NCI-H1105 (cell line): Measurements from ENCODE around the gene TEX54.
A peak's percentile ranks its signal among the peaks of the same experiment; 100 is the strongest.
"Not testable (repeated sequence)": the region's sequence is repeated elsewhere in the genome, so short reads cannot be mapped to it uniquely, and the experiment has no call there.

ENCODE experiments used
- DNase-seq: peaks from one replicate; lab custom pipeline; 2025; lab: John Stamatoyannopoulos, UW

Gene TEX54

DNA sequence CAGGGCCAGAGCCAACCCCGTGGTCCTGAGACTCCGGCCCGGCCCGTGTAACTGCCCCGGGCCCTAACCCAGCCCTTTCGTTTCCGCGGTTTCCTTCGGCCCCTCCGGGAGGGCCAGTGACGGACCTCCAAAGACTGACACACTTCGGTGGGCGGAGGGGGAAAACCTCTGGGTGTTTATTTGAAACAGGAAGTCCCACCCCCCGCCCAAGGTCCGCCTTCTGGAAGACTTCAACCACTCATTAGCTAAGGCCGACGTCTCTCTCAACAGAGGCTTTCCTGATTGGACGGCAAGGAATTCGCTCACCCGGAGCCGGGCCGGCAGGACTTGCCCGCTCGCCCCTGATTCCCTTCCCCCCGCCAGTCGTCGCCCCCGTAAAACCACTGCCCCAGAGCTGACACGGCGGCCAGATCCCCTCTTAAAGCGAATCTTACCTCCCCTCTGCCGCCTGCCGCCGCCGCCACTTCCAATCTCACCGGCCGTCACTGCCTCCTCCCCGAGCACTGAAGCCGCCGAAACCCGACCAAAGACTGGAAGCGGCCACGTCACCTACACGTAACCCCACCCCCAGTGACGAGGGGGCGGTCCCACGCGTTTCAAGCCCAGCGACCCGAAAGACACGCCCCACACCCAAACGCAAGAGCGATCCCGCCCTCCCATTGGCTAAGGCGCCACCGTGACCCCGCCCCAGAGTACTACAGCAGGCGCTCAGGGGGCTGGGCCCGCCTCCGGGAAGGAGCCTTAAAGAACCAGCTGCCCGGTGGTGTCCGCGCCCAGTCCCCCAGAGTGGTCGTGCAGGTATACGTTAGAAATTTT lies 913 bp downstream of the TEX54 start, which contains the start of gene STX5:
Gene STX5 (minus strand): TSS at position 532 of the 816 bp plus-strand sequence. CDS start 808 bp downstream, outside the sequence.
- peak; percentile 99 for DNase-seq

DNA sequence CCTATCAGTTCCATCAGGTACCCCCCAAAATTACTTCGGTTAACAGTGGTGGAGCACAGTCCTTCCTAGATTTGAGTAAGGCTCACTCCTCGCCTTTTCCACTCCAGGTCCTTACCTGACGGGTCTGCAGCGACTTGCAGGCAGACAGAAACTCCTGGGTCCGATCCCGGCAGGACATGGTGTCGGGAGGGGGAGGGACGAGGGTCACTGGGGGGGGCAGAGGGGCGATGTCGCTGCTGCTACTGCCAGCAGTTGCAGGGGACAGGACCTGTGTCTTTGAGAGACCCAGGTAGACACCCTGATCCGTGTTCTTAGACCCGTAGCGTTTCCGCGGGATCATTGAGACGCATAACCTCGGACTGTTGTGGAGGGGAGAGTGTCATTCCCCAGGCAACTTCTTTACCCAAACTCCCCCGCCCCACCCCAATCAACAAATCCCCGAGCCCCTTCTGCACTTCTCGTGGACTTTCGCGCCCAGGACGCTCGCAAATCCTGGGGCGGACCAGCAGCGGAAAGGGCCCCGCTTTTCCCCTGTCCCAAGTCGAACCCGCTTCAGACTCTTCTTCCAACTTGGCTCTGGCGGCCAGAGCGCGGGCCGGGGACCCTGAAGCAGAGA lies 1.6 kb downstream of the TEX54 start:
- DNase-seq, result no peak

DNA sequence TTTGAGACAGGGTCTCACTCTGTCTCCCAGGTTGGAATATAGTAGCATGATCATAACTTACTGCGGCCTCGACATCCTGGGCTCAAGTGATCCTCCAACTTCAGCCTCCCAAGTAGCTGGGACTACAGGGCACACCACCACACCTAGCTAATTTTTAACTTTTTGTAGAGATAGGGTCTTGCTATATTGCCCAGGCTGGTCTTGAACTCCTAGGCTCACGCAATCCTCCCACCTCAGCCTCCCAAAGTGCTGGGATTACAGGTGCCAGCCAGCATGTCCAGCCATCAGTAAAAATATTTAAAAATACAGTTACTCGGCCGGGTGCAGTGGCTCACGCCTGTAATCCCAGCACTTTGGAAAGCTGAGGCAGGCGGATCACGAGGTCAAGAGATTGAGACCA lies 4.5 kb downstream of the TEX54 start:
- DNase-seq, result not testable (repeated sequence)

DNA sequence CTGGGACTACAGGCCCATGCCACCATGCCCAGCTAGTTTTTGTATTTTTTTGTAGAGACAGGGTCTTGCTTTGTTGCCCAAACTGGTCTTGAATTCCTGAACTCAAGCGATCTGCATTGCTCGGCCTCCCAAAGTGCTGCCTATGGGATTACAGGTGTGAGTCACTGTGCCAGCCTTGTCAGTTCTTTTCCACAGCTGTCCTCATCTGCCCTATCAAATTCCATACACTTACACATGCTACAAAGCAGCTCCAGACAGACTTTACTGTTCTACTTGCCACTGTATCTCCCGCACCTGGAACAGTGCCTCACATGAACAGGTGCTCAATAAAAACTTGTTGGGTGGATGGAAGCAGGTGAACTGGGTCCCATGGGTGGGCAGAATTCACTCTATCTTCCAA lies 9.0 kb downstream of the TEX54 start:
- no peak for DNase-seq

DNA sequence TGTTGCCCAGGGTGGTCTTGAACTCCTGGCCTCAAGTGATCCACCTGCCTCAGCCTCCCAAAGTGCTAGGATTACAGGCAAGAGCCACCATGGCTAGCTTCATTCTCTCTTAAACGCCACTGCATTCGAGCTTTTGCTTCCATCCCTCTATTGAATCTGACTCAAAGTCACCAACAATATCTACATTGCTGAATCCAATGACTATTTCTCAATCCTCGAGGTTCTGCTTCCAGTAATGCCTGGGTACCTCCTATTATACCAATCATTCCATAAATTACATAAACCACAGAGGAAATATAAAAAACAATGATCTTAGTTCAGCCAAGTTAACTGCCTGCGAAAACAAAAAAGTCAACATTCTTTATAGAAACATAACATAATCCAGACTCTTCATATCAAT lies 15.5 kb downstream of the TEX54 start:
- no peak for DNase-seq

DNA sequence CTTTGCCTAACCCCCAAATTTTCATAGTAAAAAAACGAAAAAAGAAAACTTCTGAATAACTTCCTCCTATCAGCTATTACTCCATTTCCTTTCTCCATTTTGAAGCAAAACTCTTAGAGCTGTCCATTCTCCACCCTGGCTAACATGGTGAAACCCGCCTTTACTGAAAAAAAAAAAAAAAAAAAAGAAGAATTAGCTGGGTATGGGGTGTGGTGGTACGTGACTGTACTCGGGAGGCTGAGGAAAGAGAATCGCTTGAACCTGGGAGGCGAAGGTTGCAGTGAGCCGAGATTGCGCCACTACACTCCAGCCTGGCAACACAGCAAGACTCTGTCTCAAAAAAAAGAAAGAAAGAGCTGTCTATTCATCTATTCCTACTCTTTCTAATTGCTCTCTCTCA lies 16.1 kb downstream of the TEX54 start:
- no peak for DNase-seq

DNA sequence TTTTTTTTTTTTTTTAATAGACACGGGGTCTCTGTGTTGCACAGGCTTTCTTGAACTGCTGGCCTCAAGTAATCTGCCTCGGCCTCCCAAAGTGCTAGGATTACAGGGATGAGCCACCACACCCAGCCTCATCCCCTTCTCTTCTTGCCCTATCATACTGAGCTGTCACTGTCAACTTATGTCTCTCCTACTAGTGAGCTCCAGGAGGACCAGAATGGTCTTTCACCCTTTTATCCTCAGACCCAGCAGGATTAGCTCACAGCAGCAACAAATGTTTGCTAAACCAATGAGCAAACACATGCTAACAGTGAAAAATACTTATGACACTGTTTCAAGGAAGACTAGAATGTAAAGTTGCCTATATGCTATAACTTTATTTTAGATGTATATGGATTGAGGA lies 21.0 kb downstream of the TEX54 start:
- no peak for DNase-seq

DNA sequence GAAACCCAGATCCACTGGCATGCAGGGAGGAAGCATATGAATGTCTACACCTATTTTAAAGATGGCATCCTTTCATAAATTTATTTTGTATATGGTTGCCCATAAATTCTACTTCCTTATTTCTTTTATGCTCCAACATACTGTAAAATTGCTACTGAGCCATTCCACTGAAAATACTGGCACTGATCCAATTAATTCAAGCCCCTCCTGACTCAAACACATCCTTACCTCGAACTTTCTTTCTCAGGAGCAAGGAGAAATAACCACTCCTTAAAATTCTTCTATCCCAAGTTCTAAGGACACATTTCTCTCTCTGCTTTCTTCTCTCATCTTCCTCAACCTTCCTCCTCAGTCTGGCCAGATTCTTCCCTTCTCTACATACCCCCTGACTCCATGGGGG lies 21.9 kb downstream of the TEX54 start:
- no peak for DNase-seq

DNA sequence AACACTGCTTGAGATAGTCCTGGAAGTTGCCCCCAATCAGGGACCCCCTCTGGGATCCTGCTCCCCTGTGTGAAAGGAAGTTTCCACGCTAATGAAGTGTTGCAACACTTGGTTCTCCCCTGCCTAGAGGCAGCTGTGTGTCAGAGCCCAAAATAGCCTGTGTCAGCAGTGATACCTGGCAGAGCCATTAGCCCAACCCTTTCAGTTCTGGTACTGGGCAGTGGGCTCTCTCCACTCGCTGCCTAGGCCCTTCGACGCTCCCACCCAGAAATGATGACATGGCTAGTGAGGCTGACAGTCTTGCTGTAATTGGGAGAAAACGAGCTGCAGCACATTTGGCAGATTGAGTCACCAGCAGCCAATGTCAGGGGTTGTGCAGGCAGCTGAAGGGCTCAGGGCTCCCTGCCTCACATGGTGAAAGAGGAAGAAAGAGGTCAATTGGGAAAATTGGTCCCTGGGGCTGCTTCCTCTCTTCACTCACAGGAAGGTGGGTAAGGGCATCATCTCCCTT lies 26.0 kb downstream of the TEX54 start:
- no peak for DNase-seq

DNA sequence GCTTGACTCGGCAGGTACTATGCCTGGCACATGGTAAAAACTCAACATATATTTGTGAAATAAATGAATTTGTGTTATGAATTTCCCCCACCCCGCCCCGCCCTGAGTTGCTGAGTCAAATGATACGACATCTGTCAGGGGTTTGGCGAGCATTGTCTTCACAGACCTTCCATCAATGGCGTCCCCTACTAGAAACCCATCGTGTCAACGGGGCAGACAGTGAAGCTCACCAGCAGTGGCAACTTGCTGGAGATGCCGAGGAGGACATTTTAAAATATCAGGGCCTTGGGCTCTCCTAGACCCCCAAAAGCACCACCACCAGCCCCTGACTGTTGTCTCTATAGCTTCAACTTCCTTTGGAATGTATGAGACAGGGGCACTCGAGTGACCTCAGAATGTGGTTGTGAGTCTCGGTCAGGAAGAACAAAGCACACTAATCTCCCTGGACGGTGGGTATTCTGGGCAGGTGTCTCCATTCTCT lies 26.6 kb downstream of the TEX54 start:
- DNase-seq, result peak; percentile 33

DNA sequence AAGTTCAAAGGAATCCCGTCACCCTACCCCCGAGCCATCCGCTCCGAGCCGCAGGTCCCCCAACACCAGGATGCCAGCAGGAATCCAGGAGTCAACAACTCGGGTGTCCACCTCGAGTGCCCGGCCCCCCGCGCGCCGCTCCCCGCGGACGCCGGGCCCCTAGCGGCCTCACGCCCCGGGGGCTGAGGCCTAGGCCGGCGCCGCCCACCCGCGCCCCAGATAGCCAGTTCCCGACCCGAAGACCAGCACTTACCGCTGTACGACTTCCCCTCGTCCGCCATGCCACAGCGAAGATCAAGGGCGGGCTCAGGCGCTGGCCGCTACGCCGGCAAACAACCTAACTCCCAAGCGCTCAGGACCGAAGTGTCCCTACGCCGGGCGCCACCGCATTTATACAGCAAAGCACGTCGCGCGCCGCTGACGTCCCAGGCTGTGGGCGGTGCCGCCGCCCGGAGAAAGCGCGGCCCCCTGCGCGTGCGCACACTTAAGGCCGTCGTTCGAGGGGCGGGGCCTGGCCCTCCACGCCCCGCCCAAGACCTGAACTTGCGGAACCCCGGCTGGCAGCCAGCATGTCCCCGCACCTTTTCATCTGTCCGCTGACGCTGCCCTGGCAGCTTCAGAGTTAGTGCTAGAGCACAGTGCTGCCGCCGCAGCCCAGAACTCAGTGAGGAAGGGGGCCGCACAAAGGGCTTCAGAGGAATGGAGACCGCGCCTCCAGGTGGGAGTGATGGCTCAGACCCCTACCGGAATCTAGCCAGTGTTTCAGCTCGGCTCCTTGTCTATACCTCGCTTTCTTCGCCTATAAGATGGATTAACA lies 27.4 kb downstream of the TEX54 start, which contains the start of gene NXF1:
Gene NXF1 (minus strand): TSS at position 365 of the 817 bp plus-strand sequence. CDS start 84 bp downstream, at position 281.
- DNase-seq, result peak; percentile 95

DNA sequence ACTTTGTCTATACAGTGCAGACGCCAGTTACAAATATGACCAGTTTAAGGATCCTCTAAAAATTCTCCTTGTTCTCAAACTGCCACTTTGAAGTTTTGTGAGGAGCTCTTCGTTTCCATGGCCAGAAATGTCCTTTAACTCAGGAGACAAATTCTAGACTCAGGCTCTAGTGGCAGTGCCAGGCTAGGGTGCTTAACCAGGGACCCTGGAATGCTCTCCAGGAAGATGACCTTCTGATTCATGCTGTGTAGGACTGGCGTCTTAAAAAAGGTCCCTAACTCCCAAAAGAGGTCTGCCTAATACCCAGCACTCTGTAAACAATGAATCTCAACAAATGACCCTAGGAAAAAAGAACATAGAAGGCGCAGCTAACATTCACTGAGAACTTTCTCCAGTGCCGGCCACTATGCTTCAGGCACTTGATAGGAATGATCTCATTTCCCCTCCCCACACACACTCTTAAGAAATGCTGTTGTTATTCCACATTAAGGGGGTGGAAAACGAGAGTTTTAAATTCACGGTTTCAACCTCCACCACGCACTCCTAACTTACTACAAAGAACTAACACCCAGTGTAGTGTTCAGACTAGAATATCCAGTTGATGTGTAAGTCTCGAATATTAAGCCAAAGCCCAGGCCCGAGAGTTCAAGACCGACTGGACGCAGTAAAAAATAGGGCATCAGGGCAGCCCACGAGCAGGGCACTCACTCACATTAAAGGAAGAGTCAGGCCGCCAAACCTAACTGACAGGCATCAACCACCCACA lies 28.1 kb downstream of the TEX54 start:
- DNase-seq, result no peak

DNA sequence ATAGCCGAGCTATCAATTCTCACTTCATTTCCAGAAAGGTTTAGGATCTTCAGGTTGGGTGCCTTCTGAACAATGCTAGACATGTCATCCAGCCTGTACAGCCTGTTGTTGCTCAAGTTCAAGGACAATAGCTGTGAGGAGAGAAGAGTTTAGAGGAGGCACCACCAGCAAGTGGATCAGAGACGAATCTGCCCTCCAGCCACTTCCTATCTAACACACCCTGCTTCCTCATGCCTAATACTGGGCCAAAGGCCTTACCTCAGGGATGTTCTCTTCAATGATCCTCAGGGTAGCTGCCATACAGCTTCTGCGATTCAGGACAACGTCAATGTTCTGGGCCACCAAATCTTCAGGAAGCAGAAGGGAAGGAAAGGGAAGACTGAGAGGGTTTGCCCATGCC lies 31.6 kb downstream of the TEX54 start:
- DNase-seq, result no peak

DNA sequence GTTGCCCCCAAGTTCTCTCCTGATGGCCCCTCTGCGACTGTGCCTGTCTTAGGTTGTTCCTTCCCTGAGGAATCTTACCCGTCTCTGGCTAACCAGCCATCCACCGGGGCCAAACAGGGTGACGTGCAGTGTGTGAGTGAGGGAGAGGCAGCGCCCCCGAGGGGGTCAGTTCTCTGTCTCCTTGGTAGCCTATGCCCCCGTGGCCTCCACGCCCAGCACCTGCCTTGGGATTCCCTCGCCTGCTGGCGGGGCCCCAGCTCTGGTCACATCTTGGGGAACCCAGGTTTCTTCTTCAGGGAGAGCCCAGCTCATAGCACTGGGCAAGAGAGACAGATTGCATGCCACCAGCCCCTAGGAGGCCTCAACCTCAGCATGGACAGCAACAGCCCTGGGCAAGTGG lies 33.2 kb downstream of the TEX54 start:
- DNase-seq, result no peak

DNA sequence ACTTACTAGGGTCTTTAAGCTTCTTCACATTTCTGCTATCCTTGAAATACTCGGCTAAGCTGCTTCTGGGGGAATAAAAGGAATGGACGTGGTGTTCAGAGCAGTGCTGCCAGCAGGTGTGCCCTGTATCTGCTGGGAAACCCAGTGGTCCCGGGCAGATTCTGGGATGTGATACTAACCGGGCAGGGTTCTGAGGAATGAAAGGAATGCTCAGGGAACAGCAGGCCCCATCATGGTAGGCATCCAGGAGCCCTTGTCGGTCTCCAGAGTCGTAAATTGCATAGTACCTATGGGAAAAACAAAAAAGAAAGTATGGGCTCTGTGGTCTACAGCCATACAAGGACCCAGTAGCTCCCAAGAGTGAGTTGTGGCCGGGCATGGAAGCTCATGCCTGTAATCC lies 36.4 kb downstream of the TEX54 start:
- no peak for DNase-seq

DNA sequence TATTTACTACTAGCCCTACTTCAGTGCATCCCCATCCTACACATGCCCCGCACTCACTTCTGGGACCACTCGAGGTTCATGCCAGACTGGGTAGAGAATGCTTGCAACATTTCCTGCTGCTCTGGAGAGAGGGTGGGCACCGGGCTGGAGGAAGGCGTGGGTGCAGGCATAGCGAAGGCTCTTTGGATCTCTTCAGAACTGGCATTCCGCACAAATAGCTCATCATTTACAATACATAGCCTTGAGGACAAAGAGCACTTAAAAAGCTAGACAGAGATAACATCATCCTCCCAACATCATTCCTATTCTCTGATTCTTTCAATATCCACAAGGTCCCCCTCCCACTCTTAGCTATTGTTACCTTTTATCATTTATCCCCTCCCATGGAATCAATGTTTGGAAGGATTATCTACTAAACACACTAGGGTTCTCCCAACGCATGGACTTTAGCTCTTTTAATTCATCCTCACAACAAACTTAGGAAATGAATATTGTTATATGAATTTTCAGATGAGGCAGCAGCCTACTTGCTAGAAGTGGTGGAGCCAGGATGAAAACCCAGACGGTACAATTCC lies 38.4 kb downstream of the TEX54 start:
- DNase-seq, result no peak

DNA sequence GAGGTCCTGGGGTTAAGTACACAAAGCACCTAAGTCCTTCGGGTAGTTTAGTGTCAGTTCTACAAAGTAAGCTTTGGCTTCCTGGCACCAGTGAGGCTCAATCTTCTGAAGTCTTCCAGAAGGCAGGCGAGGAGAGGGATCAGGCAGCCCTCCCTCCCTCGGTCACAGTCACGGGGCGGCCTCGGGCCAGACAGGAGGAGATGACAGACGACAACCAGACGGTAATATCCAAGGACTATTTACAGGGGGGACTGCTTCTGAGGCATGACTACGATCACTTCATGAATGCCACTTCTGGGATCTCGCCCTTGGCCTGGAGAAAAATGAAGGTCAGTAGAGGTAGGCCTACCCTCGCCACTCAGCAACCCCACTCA lies 40.5 kb downstream of the TEX54 start:
- no peak for DNase-seq

DNA sequence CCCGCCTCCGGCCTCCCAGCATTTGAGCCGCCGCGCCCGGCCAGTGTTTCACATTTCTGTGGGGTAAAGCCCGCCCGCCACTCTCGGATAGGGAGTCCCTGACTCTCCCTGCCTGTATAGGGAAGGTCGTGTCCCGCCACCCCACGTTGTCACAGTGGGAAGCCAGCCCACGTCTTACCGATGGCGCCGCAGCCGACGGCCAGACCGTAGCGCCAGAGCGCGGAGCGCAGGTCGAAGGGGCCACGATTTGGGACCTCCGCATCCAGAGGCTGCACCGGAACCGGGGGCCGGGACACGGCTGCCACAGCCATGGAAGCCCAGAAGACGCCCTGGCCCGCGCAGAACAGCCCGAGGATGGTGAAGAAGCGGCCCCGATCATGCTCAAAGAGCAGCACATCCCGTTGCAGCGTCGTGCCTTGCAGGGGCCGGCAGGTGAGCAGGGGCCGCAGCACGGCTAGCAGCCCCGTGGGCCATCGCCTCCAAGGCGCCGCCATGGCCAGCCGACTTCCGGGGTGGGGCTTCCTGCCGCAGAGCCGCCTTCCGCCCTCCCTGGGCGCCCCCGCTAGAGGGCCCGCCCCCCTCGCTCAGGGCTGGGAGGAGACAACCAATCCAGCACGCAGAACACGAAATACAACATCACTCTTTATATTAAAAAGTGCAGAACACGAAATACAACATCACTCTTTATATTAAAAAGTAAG lies 41.0 kb downstream of the TEX54 start, which contains the start of gene TMEM223:
Gene TMEM223 (minus strand): TSS at position 506 of the 701 bp plus-strand sequence. CDS start 12 bp downstream, at position 494.
- DNase-seq, result peak; percentile 80

DNA sequence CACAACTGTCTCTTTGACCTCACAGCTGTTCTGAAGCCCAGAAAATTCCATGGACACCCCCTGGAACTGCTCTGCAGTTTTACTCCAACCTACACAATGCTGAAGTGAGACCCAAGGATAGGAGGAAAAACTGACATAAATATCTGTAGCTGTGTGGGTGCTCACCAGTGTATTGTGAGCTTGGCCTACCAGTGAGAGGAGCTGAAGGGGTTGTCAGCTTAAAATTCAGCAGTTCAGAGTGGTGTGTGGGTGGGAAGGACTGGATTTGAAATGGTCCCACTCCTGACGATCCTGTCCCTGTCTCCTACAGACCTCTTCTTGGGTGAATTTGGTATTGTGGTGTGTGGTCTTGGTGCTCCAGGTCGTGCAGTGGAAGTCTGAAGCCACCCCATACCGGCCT lies 43.1 kb downstream of the TEX54 start:
- no peak for DNase-seq

DNA sequence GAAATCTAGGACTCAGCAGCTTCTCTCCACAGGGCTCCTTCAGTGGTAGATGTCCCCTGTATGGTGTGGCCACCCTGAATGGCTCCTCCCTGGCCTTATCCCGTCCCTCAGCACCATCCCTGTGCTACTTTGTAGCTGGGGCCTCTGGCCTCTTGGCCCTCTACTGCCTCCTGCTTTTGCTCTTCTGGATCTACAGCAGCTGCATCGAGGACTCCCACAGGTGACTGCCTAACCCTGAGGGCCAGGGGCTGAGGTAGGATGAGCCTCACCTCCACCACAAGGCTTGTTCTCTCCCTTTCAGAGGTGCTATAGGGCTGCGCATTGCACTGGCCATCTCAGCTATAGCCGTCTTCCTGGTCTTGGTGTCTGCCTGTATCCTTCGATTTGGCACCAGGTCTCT lies 43.6 kb downstream of the TEX54 start:
- DNase-seq, result no peak
